Activated CD4-positive, alpha-beta memory T cell treated with anti-CD3 and anti-CD28 coated beads, Interleukin-2, amount 10 ng/mL, durations not matched to agents 7 days and 5 days (primary cell): Measurements from ENCODE around the gene RPH3AL. TPM values are rescaled to one million over a fixed set of nuclear protein-coding genes. Genes with fewer than 3 reads are reported as not detected.
"Not testable (repeated sequence)": the region's sequence is repeated elsewhere in the genome, so short reads cannot be mapped to it uniquely, and the experiment has no call there.

Experiments used
- CTCF ChIA-PET: fragments of 350-600 bp; sonication (Branson Sonifier 250); formaldehyde crosslinking; loops from one replicate; lab custom pipeline; 2021; ENCODE audit warnings: antibody characterized with exemption, inconsistent platforms; lab: Charles Lee
- POLR2A ChIA-PET: fragments of 350-600 bp; sonication (Branson Sonifier 250); formaldehyde crosslinking; loops from one replicate; lab custom pipeline; 2021; ENCODE audit warnings: antibody characterized with exemption; lab: Charles Lee
- DNase-seq: peaks from one replicate; pipeline ENCODE4 v3.0.0-alpha.2; 2020
- H3K27ac Mint-ChIP-seq: one replicate; pipeline ENCODE4 v1.8.0; 2021; ENCODE audit warnings: mild to moderate bottlenecking, mixed read lengths
- H3K27me3 Mint-ChIP-seq: one replicate; pipeline ENCODE4 v1.8.0; 2021; ENCODE audit warnings: mixed read lengths
- H3K36me3 Mint-ChIP-seq: one replicate; pipeline ENCODE4 v1.8.0; 2021; ENCODE audit warnings: low read depth, mixed read lengths
- H3K4me1 Mint-ChIP-seq: one replicate; pipeline ENCODE4 v1.8.0; 2021; ENCODE audit warnings: mixed read lengths
- H3K4me3 Mint-ChIP-seq: one replicate; pipeline ENCODE4 v1.8.0; 2021; ENCODE audit warnings: mild to moderate bottlenecking, mixed read lengths
- H3K9me3 Mint-ChIP-seq: one replicate; pipeline ENCODE4 v1.8.0; 2021; ENCODE audit warnings: mixed read lengths
- total RNA-seq, 2 experiments: library from RNA; stranded (reverse); gene quantifications; one replicate each; pipeline ENCODE4 v1.2.3, GENCODE V29; 2021

The RPH3AL gene
- total RNA-seq, 2 experiments from 2014 or later: 2.5 to 2.8 TPM

- Mint-ChIP-seq H3K27ac (no peak overlapping the region), H3K4me1 (peaks cover 7% of the 10 kb centered on the region), H3K9me3 (no peaks in the 10 kb centered on the region), H3K4me3 (no peak overlapping the region), H3K27me3 (peaks cover 48% of the 10 kb centered on the region), H3K36me3 (no peaks in the 10 kb centered on the region)
- no peak for DNase-seq
- ChIA-PET CTCF (no interaction called here), POLR2A (no interaction called here)
These were observed 172.0 kb downstream of the RPH3AL start for GRCh38 chr17:180381-181244.

GRCh38 chr17:179781-180380, 172.7 kb downstream of the RPH3AL start:
- H3K36me3 Mint-ChIP-seq: no peaks in the 10 kb centered on the region
- no peak for DNase-seq
- no peak overlapping the region for H3K27ac Mint-ChIP-seq
- H3K27me3 Mint-ChIP-seq: peaks cover 43% of the 10 kb centered on the region
- no peak overlapping the region for H3K4me3 Mint-ChIP-seq
- CTCF ChIA-PET: no interaction called here
- no peaks in the 10 kb centered on the region for H3K9me3 Mint-ChIP-seq
- H3K4me1 Mint-ChIP-seq: peaks cover 4% of the 10 kb centered on the region
- POLR2A ChIA-PET: no interaction called here

GRCh38 chr17:179066-179432, 173.6 kb downstream of the RPH3AL start:
- Mint-ChIP-seq H3K27me3 (peaks cover 40% of the 10 kb centered on the region), H3K9me3 (no peaks in the 10 kb centered on the region), H3K36me3 (no peaks in the 10 kb centered on the region), H3K27ac (no peak overlapping the region), H3K4me3 (no peak overlapping the region), H3K4me1 (peaks cover 4% of the 10 kb centered on the region)
- POLR2A ChIA-PET: no interaction called here
- CTCF ChIA-PET: no interaction called here
- DNase-seq: no peak

- POLR2A ChIA-PET: no interaction called here
- H3K4me3 Mint-ChIP-seq: no peak overlapping the region
These were observed 174.1 kb downstream of the RPH3AL start for GRCh38 chr17:178292-179065.

GRCh38 chr17:177762-178161, 174.8 kb downstream of the RPH3AL start:
- Mint-ChIP-seq H3K4me3 (no peak overlapping the region), H3K4me1 (peaks cover 4% of the 10 kb centered on the region), H3K36me3 (no peaks in the 10 kb centered on the region), H3K9me3 (no peaks in the 10 kb centered on the region), H3K27me3 (peaks cover 30% of the 10 kb centered on the region), H3K27ac (no peak overlapping the region)
- no peak for DNase-seq
- ChIA-PET POLR2A (no interaction called here), CTCF (no interaction called here)

More at GRCh38 chr17:178292-179065, 174.1 kb downstream of the RPH3AL start:
- H3K9me3 Mint-ChIP-seq: no peaks in the 10 kb centered on the region
- H3K27ac Mint-ChIP-seq: no peak overlapping the region
- H3K27me3 Mint-ChIP-seq: peaks cover 37% of the 10 kb centered on the region
- no peak for DNase-seq
- H3K4me1 Mint-ChIP-seq: peaks cover 4% of the 10 kb centered on the region
- no peaks in the 10 kb centered on the region for H3K36me3 Mint-ChIP-seq
- CTCF ChIA-PET: no interaction called here

- no peaks in the 10 kb centered on the region for H3K9me3 Mint-ChIP-seq
- H3K4me3 Mint-ChIP-seq: no peak overlapping the region
- no peak for DNase-seq
- peaks cover 2% of the 10 kb centered on the region for H3K4me1 Mint-ChIP-seq
- ChIA-PET CTCF (no interaction called here), POLR2A (no interaction called here)
- H3K27ac Mint-ChIP-seq: no peak overlapping the region
- H3K36me3 Mint-ChIP-seq: no peaks in the 10 kb centered on the region
- peaks cover 24% of the 10 kb centered on the region for H3K27me3 Mint-ChIP-seq
These were observed 175.5 kb downstream of the RPH3AL start for GRCh38 chr17:177155-177554.

GRCh38 chr17:173166-173911, 179.3 kb downstream of the RPH3AL start:
- peaks cover 6% of the 10 kb centered on the region for H3K27me3 Mint-ChIP-seq
- no peaks in the 10 kb centered on the region for H3K36me3 Mint-ChIP-seq
- no peak overlapping the region for H3K4me3 Mint-ChIP-seq
- DNase-seq: no peak
- no peaks in the 10 kb centered on the region for H3K4me1 Mint-ChIP-seq
- CTCF ChIA-PET: no interaction called here
- H3K27ac Mint-ChIP-seq: no peak overlapping the region
- POLR2A ChIA-PET: no interaction called here
- H3K9me3 Mint-ChIP-seq: no peaks in the 10 kb centered on the region

GRCh38 chr17:172401-172800, 180.2 kb downstream of the RPH3AL start:
- no peak for DNase-seq
- CTCF ChIA-PET: no interaction called here
- Mint-ChIP-seq H3K4me3 (no peak overlapping the region), H3K9me3 (no peaks in the 10 kb centered on the region), H3K27ac (no peak overlapping the region), H3K27me3 (peaks cover 3% of the 10 kb centered on the region), H3K4me1 (no peaks in the 10 kb centered on the region), H3K36me3 (no peaks in the 10 kb centered on the region)
- POLR2A ChIA-PET: no interaction called here

- CTCF ChIA-PET: no interaction called here
- no peaks in the 10 kb centered on the region for H3K36me3 Mint-ChIP-seq
- POLR2A ChIA-PET: no interaction called here
These were observed 180.7 kb downstream of the RPH3AL start for GRCh38 chr17:171871-172270.

GRCh38 chr17:170130-170670, 182.4 kb downstream of the RPH3AL start:
- H3K9me3 Mint-ChIP-seq: no peaks in the 10 kb centered on the region
- H3K4me3 Mint-ChIP-seq: no peak overlapping the region
- H3K36me3 Mint-ChIP-seq: no peaks in the 10 kb centered on the region
- H3K4me1 Mint-ChIP-seq: no peaks in the 10 kb centered on the region
- ChIA-PET CTCF (no interaction called here), POLR2A (no interaction called here)
- H3K27ac Mint-ChIP-seq: no peak overlapping the region
- no peak for DNase-seq
- no peaks in the 10 kb centered on the region for H3K27me3 Mint-ChIP-seq

More at GRCh38 chr17:171871-172270, 180.7 kb downstream of the RPH3AL start:
- no peak overlapping the region for H3K27ac Mint-ChIP-seq
- H3K9me3 Mint-ChIP-seq: no peaks in the 10 kb centered on the region
- H3K27me3 Mint-ChIP-seq: no peaks in the 10 kb centered on the region
- H3K4me1 Mint-ChIP-seq: no peaks in the 10 kb centered on the region
- DNase-seq: no peak
- H3K4me3 Mint-ChIP-seq: no peak overlapping the region

GRCh38 chr17:168614-169013, 184.0 kb downstream of the RPH3AL start:
- H3K4me1 Mint-ChIP-seq, H3K27ac Mint-ChIP-seq, POLR2A ChIA-PET, CTCF ChIA-PET, H3K4me3 Mint-ChIP-seq, H3K9me3 Mint-ChIP-seq, DNase-seq, H3K27me3 Mint-ChIP-seq, H3K36me3 Mint-ChIP-seq: not testable (repeated sequence)

- Mint-ChIP-seq H3K4me3 (no peak overlapping the region), H3K27me3 (no peaks in the 10 kb centered on the region), H3K4me1 (no peaks in the 10 kb centered on the region), H3K9me3 (no peaks in the 10 kb centered on the region), H3K36me3 (no peaks in the 10 kb centered on the region), H3K27ac (no peak overlapping the region)
- DNase-seq: no peak
- POLR2A ChIA-PET: no interaction called here
- CTCF ChIA-PET: no interaction called here
These were observed 186.7 kb downstream of the RPH3AL start for GRCh38 chr17:165939-166338.
